GM19351 (cell line): ENCODE data around the gene PPFIBP1.
"Not testable (repeated sequence)": the region's sequence is repeated elsewhere in the genome, so short reads cannot be mapped to it uniquely, and the experiment has no call there.

Source experiments
- ATAC-seq: cut with Tn5 transposase; IDR thresholded peaks from one replicate; pipeline ENCODE4 v1.9.1; 2021; ENCODE audit warnings: mild to moderate bottlenecking, moderate library complexity; ENCODE audit not compliant: unreplicated experiment

PPFIBP1 gene

GRCh38 chr12:27703720-27704452, 179.9 kb downstream of the PPFIBP1 start:
- peak; percentile 98 for ATAC-seq

DNA sequence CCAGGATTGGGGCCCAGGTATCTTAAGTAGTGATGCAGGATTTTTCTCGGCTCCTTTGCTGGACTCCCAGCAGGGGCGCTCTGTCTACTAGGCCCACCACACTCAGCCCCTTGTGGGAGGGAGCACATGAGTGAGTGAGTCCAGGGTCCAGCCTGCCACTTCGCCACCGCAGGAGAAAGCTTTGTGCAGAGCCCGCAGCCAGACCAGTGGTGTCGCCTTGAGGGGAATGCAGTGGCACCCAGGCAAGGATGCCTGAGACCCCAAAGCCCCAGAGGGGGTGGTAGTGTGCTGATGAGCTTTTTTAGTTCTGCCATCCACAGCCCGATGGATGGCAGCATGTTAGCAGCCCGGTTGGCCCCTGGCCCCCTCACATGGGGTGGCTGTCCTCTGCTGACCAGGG, 181.3 kb downstream of the PPFIBP1 start:
- no peak for ATAC-seq

GRCh38 chr12:27707216-27707615, 183.2 kb downstream of the PPFIBP1 start:
- no peak for ATAC-seq

DNA sequence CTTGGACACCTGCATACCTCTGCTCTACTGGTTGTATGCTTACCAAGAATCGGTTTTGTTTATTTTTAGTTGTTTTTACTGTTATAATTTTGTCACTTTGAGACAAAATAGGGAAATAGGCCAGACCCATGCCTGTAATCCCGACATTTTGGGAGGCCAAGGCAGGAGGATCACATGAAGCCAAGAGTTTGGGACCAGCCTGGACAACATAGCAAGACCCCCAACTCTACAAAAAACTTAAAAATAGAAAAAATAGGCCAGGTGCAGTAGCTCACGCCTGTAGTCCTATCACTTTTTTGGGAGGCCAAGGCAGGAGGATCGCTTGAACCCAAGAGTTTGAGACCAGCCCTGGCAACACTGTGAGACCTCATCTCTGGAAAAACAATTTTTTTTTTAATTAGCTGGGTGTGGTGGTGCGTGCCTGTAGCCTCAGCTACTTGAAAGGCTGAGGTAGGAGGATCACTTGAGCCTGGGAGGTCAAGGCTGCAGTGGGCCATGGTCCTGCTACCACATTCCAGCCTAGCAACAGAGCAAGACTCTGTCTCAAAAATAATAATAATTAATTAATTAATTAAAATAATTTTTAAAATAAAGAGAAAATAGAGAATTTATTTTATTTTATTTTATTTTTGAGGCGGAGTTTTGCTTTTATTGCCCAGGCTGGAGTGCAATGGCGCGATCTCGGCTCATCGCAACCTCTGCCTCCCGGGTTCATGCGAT, 185.4 kb downstream of the PPFIBP1 start:
- no peak for ATAC-seq

- peak; percentile 41 for ATAC-seq
Measured at GRCh38 chr12:27709932-27710591, 186.1 kb downstream of the PPFIBP1 start.

DNA sequence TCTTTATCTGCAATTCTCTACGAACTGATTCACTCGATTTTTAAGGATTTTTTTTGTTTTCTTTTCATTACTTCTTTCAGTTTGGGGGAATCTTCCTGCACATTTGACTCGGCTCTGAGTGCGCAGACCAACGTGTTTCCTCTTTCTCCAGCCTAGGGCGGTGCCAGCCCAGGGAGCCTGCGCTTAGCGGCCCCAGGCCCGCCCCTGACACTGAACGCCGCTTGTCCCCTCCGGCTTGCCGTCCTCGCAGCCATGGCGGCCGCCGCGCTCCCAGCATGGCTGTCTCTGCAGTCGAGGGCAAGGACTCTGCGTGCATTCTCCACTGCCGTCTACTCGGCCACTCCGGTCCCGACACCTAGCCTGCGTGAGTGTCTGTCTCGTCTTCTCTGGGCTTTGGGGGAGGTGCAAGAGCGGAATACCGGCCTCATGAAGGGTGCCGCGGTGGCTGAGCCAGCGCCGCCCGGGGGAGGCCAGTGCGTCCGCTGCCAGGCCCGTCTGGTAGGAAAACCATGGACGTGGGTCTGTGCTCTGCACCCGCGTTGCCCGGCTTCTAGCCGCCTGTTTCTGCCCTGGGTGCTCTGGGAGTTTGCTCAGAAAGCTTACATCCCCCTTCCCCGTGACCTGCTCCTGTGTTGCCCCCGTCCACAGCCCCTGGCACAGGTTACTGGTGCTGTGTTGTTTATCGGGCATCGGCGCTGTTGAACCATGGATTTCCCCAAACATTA, 186.7 kb downstream of the PPFIBP1 start, which contains the start of gene MRPS35:
Gene MRPS35 (plus strand): TSS at position 241 of the 725 bp plus-strand sequence. CDS start 12 bp downstream, at position 253.
- peak; percentile 95 for ATAC-seq

GRCh38 chr12:27711317-27711682, 187.3 kb downstream of the PPFIBP1 start:
- ATAC-seq: peak; percentile 29

DNA sequence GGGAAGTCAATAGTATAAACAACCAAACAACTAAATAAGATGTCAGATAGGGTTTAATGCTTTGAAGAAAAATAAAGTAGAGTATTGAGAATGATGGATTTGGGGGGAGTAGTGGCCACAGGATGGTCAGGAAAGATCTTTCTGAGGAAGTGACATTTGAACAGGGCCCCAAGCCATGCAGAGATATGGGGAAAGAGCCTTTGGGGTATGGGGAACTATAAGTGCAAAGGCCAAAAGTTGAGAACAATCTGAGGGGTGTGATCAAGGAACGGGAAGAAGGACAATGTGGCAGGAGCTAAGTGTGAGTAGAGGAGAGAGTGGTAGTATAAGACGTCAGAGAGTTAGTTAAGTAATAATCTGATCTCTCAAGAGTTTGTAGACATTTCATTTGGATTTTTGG, 188.0 kb downstream of the PPFIBP1 start:
- ATAC-seq: no peak

- ATAC-seq: no peak
Measured at GRCh38 chr12:27723212-27723611, 199.2 kb downstream of the PPFIBP1 start.

DNA sequence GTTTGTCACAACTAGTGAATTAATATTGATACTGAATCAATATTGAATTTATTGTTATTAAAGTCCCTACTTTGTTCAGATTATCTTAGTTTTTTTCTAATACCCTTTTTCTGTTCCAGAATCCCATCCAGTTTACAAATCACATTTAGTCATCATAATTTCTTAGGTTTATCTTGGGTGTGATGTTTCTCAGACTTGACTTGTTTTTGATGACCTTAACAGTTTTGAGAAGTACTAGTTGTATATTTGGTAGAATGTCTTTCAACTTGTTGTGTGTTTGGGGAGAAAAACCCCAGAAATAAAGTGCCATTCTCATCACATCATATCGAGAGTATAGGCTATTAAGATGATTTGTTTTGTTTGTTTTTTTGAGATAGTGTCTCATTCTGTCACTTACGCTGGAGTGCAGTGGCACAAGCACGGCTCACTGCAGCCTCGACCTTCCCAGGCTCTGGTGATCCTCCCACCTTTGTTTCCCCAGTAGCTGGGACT, 206.1 kb downstream of the PPFIBP1 start:
- ATAC-seq: no peak

DNA sequence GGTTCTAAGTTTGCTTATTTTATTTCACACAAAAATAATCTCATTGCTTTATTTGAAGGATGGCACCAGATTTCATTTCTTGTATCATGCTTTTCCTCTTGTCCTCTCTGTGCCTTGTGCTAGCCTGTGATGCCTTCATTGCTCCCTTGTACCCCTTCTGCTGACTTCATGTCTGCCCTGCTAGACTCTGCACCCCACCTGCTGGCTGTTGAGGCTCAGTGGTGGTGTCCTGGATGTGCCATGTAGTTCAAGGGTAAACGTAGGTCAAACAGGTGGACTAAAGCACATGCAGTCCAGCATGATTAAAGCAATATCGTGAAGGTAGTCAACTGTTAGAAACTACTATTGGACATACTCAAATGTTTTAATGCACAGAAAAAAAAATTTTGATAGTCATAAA, 208.3 kb downstream of the PPFIBP1 start:
- ATAC-seq: no peak

- ATAC-seq: peak; percentile 82
Measured at GRCh38 chr12:27733052-27733656, 209.1 kb downstream of the PPFIBP1 start.

DNA sequence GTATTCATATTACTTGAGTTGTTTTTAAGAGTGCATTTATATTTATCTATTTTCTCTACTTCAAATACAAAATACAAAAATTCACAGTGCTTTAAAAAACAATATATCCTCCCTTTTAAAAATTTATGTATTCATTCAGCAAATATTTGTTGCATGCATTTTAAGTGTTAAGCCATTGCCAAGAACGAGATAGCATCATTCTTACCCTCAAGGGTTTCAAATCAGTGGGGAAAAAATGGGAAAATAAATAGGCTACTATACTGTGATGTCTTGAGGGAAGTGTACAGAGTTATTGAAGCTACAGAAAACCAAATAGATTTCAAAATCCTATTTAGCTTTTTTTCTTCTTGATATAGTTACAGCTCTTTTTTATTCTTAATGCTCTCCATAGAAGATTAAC, 209.8 kb downstream of the PPFIBP1 start:
- ATAC-seq: no peak

GRCh38 chr12:27734321-27734720, 210.3 kb downstream of the PPFIBP1 start:
- ATAC-seq: not testable (repeated sequence)

DNA sequence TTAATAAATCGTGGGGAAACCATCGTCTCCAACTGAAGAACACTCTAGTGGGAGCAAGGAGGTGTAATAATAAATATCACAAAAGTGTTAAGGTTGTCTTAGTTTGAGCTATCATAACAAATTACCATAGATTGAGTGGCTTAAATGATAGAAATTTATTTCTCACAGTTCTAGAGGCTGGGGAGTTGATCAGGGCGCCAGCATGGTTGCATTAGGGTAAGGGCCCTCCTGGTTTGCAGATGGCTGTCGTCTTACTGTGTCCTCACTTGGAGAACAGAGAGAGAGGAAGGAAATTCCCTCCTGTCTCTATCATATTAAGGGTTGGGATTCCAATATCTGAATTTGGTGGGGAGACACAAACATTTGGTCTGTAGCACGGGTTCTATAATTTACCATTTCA, 219.6 kb downstream of the PPFIBP1 start:
- ATAC-seq: no peak
